Left cardiac atrium (tissue), 4 donors: ENCODE data around the gene ZNF469. TPM values are rescaled to one million over a fixed set of nuclear protein-coding genes. Genes with fewer than 3 reads are reported as not detected.
A peak's percentile ranks its signal among the peaks of the same experiment; 100 is the strongest.

Experiments
- ATAC-seq, 2 donors: fragments of 200-7000 bp; cut with Tn5 transposase; one replicate each; pipeline ENCODE4 v1.9.1; 2020; ENCODE audit warnings: mild to moderate bottlenecking in 2 of 2, moderate library complexity in 2 of 2
- DNase-seq: peaks from one replicate; pipeline ENCODE4 v3.0.0-alpha.2; 2020
- intact Hi-C, 2 donors: fragments of 100-400 bp; cut with DNase I; formaldehyde crosslinking; loops; one replicate each; pipeline versions ENCODE4 v1.14.1 to v1.15.1; 2022 to 2023
- total RNA-seq, 2 donors: library from RNA; stranded (reverse); fragmentation: NEBNext Ultra II Directional; extraction: Animal tissue kit (Norgen Biotek cat#: 25700); gene quantifications; one replicate each; pipeline ENCODE4 v1.2.1, GENCODE V29; 2021
- donor health status: DM: no; HTN: yes; CAD: no.
- donor health status: DM: no; HTN: yes; CAD: no; lungs with severe emphysema.
- donor health status: DM: yes; HTN: yes; CAD: no.
- donor health status: Dilated cardiomyopathy.

Gene ZNF469
- total RNA-seq, 2 donors from 2014 or later, result 0.65 to 1.7 TPM

- ATAC-seq, result peak in 1 of 2 donors; percentile 5
- no peak for DNase-seq
These were observed 5.3 kb downstream of the ZNF469 start for GRCh38 chr16:88387941-88388627.

GRCh38 chr16:88389191-88389590 lies 6.4 kb downstream of the ZNF469 start:
- DNase-seq, result peak; percentile 8
- intact Hi-C loops, result no loop called here
- no peak for ATAC-seq

More at GRCh38 chr16:88387941-88388627, 5.3 kb downstream of the ZNF469 start:
- intact Hi-C loops, result no loop called here

- ATAC-seq, result no peak
These were observed 6.9 kb downstream of the ZNF469 start for GRCh38 chr16:88389621-88390160.

GRCh38 chr16:88390265-88390664 lies 7.5 kb downstream of the ZNF469 start:
- DNase-seq (peak; percentile 21), ATAC-seq (peak in 1 of 2 donors; percentile 15)
- intact Hi-C loops, result no loop called here

More at GRCh38 chr16:88389621-88390160, 6.9 kb downstream of the ZNF469 start:
- DNase-seq, result peak; percentile 15
- intact Hi-C loops, result no loop called here

GRCh38 chr16:88390735-88391134 lies 8.0 kb downstream of the ZNF469 start:
- peak in 1 of 2 donors; percentile 19 for ATAC-seq
- intact Hi-C loops, result no loop called here
- no peak for DNase-seq

- DNase-seq, result no peak
- intact Hi-C loops, result no loop called here
These were observed 8.5 kb downstream of the ZNF469 start for GRCh38 chr16:88391144-88391850.

GRCh38 chr16:88392111-88392510 lies 9.4 kb downstream of the ZNF469 start:
- intact Hi-C loops, result no loop called here
- ATAC-seq (no peak), DNase-seq (no peak)

More at GRCh38 chr16:88391144-88391850, 8.5 kb downstream of the ZNF469 start:
- peak; percentile 21 to 43 for ATAC-seq

- intact Hi-C loops, result no loop called here
- ATAC-seq (no peak), DNase-seq (no peak)
These were observed 9.9 kb downstream of the ZNF469 start for GRCh38 chr16:88392616-88393015.

- ATAC-seq (peak; percentile 13 to 27), DNase-seq (no peak)
- intact Hi-C loops, result no loop called here
These were observed 10.3 kb downstream of the ZNF469 start for GRCh38 chr16:88393034-88393433.

GRCh38 chr16:88393571-88393970 lies 10.8 kb downstream of the ZNF469 start:
- no peak for DNase-seq

GRCh38 chr16:88394426-88394825 lies 11.7 kb downstream of the ZNF469 start:
- intact Hi-C loops, result no loop called here
- no peak for ATAC-seq
- no peak for DNase-seq

More at GRCh38 chr16:88393571-88393970, 10.8 kb downstream of the ZNF469 start:
- intact Hi-C loops, result no loop called here
- no peak for ATAC-seq

- ATAC-seq (no peak), DNase-seq (no peak)
- intact Hi-C loops, result no loop called here
These were observed 13.2 kb downstream of the ZNF469 start for GRCh38 chr16:88395669-88396584.

- ATAC-seq (peak in 1 of 2 donors; percentile 31), DNase-seq (no peak)
- intact Hi-C loops, result no loop called here
These were observed 15.6 kb downstream of the ZNF469 start for GRCh38 chr16:88398170-88398873.

- no peak for ATAC-seq
These were observed 16.1 kb downstream of the ZNF469 start for GRCh38 chr16:88398874-88399178.

GRCh38 chr16:88400186-88400585 lies 17.4 kb downstream of the ZNF469 start:
- no peak for DNase-seq
- ATAC-seq, result no peak
- intact Hi-C loops, result no loop called here

More at GRCh38 chr16:88398874-88399178, 16.1 kb downstream of the ZNF469 start:
- intact Hi-C loops, result no loop called here
- no peak for DNase-seq

- DNase-seq (no peak), ATAC-seq (no peak)
- intact Hi-C loops, result no loop called here
These were observed 19.0 kb downstream of the ZNF469 start for GRCh38 chr16:88401604-88402246.

GRCh38 chr16:88402551-88403240 lies 19.9 kb downstream of the ZNF469 start:
- no peak for DNase-seq
- ATAC-seq, result no peak
- intact Hi-C loops, result no loop called here
